CD14-positive monocyte (primary cell): ENCODE data around the gene MUSK. TPM values are rescaled to one million over a fixed set of nuclear protein-coding genes. Genes with fewer than 3 reads are reported as not detected.

Experiments used
- DNase-seq, 3 donors: peaks; one replicate each; pipeline ENCODE4 v3.0.0-alpha.2; 2011 to 2022
- H2AFZ ChIP-seq: 2 replicates; pipeline ENCODE4 v1.6.0; 2012; ENCODE audit warnings: mild to moderate bottlenecking, low read depth, low read length, inconsistent platforms; ENCODE audit not compliant: insufficient read depth, poor library complexity, severe bottlenecking
- H3K27ac ChIP-seq, 2 donors: 1 replicate in 1 of 2; 2 replicates in 1 of 2; pipeline ENCODE4 v1.5.1; 2012 to 2013; ENCODE audit warnings: low read length in 2 of 2, control low read depth in 1 of 2, inconsistent platforms in 1 of 2, low read depth in 1 of 2, mild to moderate bottlenecking in 1 of 2
- H3K27me3 ChIP-seq, 2 donors: one replicate each; pipeline versions ENCODE4 v1.6.0 to v1.6.1; 2011 to 2013; ENCODE audit warnings: low read length in 2 of 2; ENCODE audit not compliant: control insufficient read depth in 2 of 2, insufficient read depth in 2 of 2
- H3K36me3 ChIP-seq, 2 donors: replicated peaks in 1 of 2; 1 replicate in 1 of 2; 2 replicates in 1 of 2; pipeline versions ENCODE4 v1.5.1 to v1.6.1; 2012 to 2013; ENCODE audit warnings: low read length in 2 of 2, control low read depth in 1 of 2, inconsistent platforms in 1 of 2, mild to moderate bottlenecking in 1 of 2; ENCODE audit not compliant: insufficient read depth in 2 of 2, control insufficient read depth in 1 of 2
- H3K4me1 ChIP-seq, 2 donors: 1 replicate in 1 of 2; 2 replicates in 1 of 2; pipeline versions ENCODE4 v1.5.1 to v1.6.1; 2012 to 2013; ENCODE audit warnings: low read length in 2 of 2, control low read depth in 1 of 2, inconsistent platforms in 1 of 2, mild to moderate bottlenecking in 1 of 2, moderate library complexity in 1 of 2; ENCODE audit not compliant: insufficient read depth in 2 of 2, control insufficient read depth in 1 of 2
- H3K4me2 ChIP-seq: replicated peaks from 2 replicates; pipeline ENCODE3; 2012; ENCODE audit warnings: low read length, moderate library complexity, mild to moderate bottlenecking; ENCODE audit not compliant: poor library complexity, severe bottlenecking; ENCODE audit errors: extremely low read depth
- H3K4me3 ChIP-seq, 3 experiments: fragments of 200-600 bp in 1 of 3; sonication (generic) in 1 of 3; replicated peaks in 1 of 3; 1 replicate in 2 of 3; 2 replicates in 1 of 3; pipeline ENCODE4 v1.5.1; 2011 to 2013; ENCODE audit warnings: low read length in 3 of 3, mild to moderate bottlenecking in 3 of 3, control low read depth in 2 of 3, low read depth in 2 of 3, inconsistent platforms in 1 of 3, moderate library complexity in 1 of 3
- H3K79me2 ChIP-seq: 2 replicates; pipeline ENCODE4 v1.6.0; 2012; ENCODE audit warnings: mild to moderate bottlenecking, control low read depth, inconsistent platforms, low read length, moderate library complexity; ENCODE audit not compliant: insufficient read depth
- H3K9ac ChIP-seq: 2 replicates; pipeline ENCODE4 v1.6.0; 2017; ENCODE audit warnings: low read length, mild to moderate bottlenecking; ENCODE audit not compliant: insufficient read depth, poor library complexity, severe bottlenecking
- H3K9me3 ChIP-seq, 2 donors: replicated peaks in 1 of 2; 1 replicate in 1 of 2; 2 replicates in 1 of 2; pipeline versions ENCODE4 v1.5.1 to v1.6.1; 2012 to 2013; ENCODE audit warnings: low read length in 2 of 2, control low read depth in 1 of 2; ENCODE audit not compliant: control insufficient read depth in 1 of 2, insufficient read depth in 1 of 2
- H4K20me1 ChIP-seq: 2 replicates; pipeline ENCODE4 v1.6.0; 2012; ENCODE audit warnings: mild to moderate bottlenecking, low read length, control low read depth, moderate library complexity; ENCODE audit not compliant: insufficient read depth
- H3K27ac Mint-ChIP-seq, 7 donors: one replicate each; pipeline ENCODE4 v1.8.0; 2020; ENCODE audit warnings: mild to moderate bottlenecking in 7 of 7, mixed read lengths in 7 of 7, moderate library complexity in 6 of 7, inconsistent platforms in 2 of 7
- H3K27me3 Mint-ChIP-seq, 3 donors: one replicate each; pipeline ENCODE4 v1.8.0; 2021 to 2022; ENCODE audit warnings: low read depth in 3 of 3, mild to moderate bottlenecking in 3 of 3, mixed read lengths in 3 of 3, moderate library complexity in 3 of 3, inconsistent platforms in 1 of 3
- H3K36me3 Mint-ChIP-seq, 2 donors: one replicate each; pipeline ENCODE4 v1.8.0; 2020; ENCODE audit warnings: mixed read lengths in 2 of 2, inconsistent platforms in 1 of 2, mild to moderate bottlenecking in 1 of 2
- H3K4me1 Mint-ChIP-seq: one replicate; pipeline ENCODE4 v1.8.0; 2020; ENCODE audit warnings: mild to moderate bottlenecking, mixed read lengths
- H3K4me3 Mint-ChIP-seq, 2 donors: one replicate each; pipeline ENCODE4 v1.8.0; 2020; ENCODE audit warnings: mild to moderate bottlenecking in 2 of 2, mixed read lengths in 2 of 2, moderate library complexity in 1 of 2
- H3K9me3 Mint-ChIP-seq, 7 donors: one replicate each; pipeline ENCODE4 v1.8.0; 2020 to 2022; ENCODE audit warnings: mixed read lengths in 7 of 7, mild to moderate bottlenecking in 6 of 7, moderate library complexity in 6 of 7, inconsistent platforms in 2 of 7
- CTCF ChIP-seq: fragments of 200-600 bp; IDR thresholded peaks from one replicate; pipeline ENCODE4 v1.8.0; 2022; ENCODE audit warnings: antibody characterized with exemption, mild to moderate bottlenecking
- WGBS: methylation state at CpG from one replicate; pipeline ENCODE4 v1.1.5; 2013; ENCODE audit warnings: missing lambda C conversion rate; ENCODE audit not compliant: insufficient coverage; 5-methylcytosine and 5-hydroxymethylcytosine counted together
- intact Hi-C, 2 donors: fragments of 100-400 bp; cut with micrococcal nuclease; formaldehyde crosslinking; loops; one replicate each; pipeline versions ENCODE4 v1.15.0 to v1.15.1; 2023
- polyA plus RNA-seq, 3 donors: library from polyadenylated mRNA; depleted of rRNA in 1 of 3; unstranded in 2 of 3; stranded (reverse) in 1 of 3; fragments of 300-500 nt in 2 of 3; fragments of >200 nt in 1 of 3; fragmentation: Illumina TruSeq in 2 of 3; gene quantifications; 1 replicate in 2 of 3; 2 replicates in 1 of 3; pipeline ENCODE4 v1.2.3, GENCODE V29; 2012 to 2021

Gene MUSK
- polyA plus RNA-seq, 3 donors: not detected

GRCh38 chr9:110671849-110672248 lies 3.3 kb downstream of the MUSK start:
- intact Hi-C loops: no loop called here

GRCh38 chr9:110672873-110673510 lies 4.4 kb downstream of the MUSK start:
- Histone ChIP-seq H4K20me1 (no peaks in the 10 kb centered on the region), H3K36me3 (no peaks in the 10 kb centered on the region), H3K9ac (no peak overlapping the region), H3K4me2 (no peak overlapping the region), H3K27ac (no peak overlapping the region), H3K4me3 (no peak overlapping the region), H2AFZ (no peak overlapping the region), H3K4me1 (no peaks in the 10 kb centered on the region), H3K79me2 (no peaks in the 10 kb centered on the region), H3K27me3 (no peaks in the 10 kb centered on the region), H3K9me3 (peaks cover 0 to 3% of the 10 kb centered on the region in 2 donors)
- H3K36me3 Mint-ChIP-seq: no peaks in the 10 kb centered on the region
- peak in 1 of 3 donors; percentile 2 for DNase-seq
- H3K9me3 Mint-ChIP-seq: peaks cover 0 to 17% (median 9%) of the 10 kb centered on the region in 7 donors
- H3K27me3 Mint-ChIP-seq: peaks cover under 1 to 2% (median 1%) of the 10 kb centered on the region in 3 donors
- TF ChIP-seq CTCF: no peak
- WGBS: 88% methylated on average over 1 of the region's 3 CpGs
- intact Hi-C loops: no loop called here
- peak overlapping the region in 1 of 7 donors; percentile 6 for H3K27ac Mint-ChIP-seq
- no peak overlapping the region for H3K4me3 Mint-ChIP-seq
- peaks cover 6% of the 10 kb centered on the region for H3K4me1 Mint-ChIP-seq

More at GRCh38 chr9:110671849-110672248, 3.3 kb downstream of the MUSK start:
- no peak for DNase-seq
- H2AFZ ChIP-seq: no peak overlapping the region
- H3K4me1 ChIP-seq: no peaks in the 10 kb centered on the region
- H4K20me1 ChIP-seq: no peaks in the 10 kb centered on the region
- H3K4me1 Mint-ChIP-seq: peaks cover 6% of the 10 kb centered on the region
- no peak for TF ChIP-seq CTCF
- H3K9me3 Mint-ChIP-seq: peaks cover 0 to 12% (median 8%) of the 10 kb centered on the region in 7 donors
- H3K36me3 Mint-ChIP-seq: no peaks in the 10 kb centered on the region
- no peaks in the 10 kb centered on the region for H3K36me3 ChIP-seq
- H3K4me3 ChIP-seq: no peak overlapping the region
- no peaks in the 10 kb centered on the region for H3K79me2 ChIP-seq
- no peak overlapping the region for H3K27ac Mint-ChIP-seq
- no peak overlapping the region for H3K4me3 Mint-ChIP-seq
- peaks cover 0 to 2% (median 1%) of the 10 kb centered on the region in 3 donors for H3K27me3 Mint-ChIP-seq
- WGBS: no CpG with 5 or more reads among the region's 4 CpGs
- no peaks in the 10 kb centered on the region for H3K27me3 ChIP-seq
- no peak overlapping the region for H3K4me2 ChIP-seq
- no peak overlapping the region for H3K27ac ChIP-seq
- no peak overlapping the region for H3K9ac ChIP-seq
- peaks cover 0 to 3% of the 10 kb centered on the region in 2 donors for H3K9me3 ChIP-seq
